CD4-positive, alpha-beta T cell treated with Interleukin-21 for 1 hour (primary cell): ENCODE results near the gene NTPCR.

Source experiments
- DNase-seq: peaks from one replicate; pipeline ENCODE4 v3.0.0-alpha.2; 2020

Gene NTPCR

GRCh38 chr1:232965124-232965911 is 14.9 kb downstream of the NTPCR start:
- DNase-seq: no peak

- DNase-seq: no peak
Measured at GRCh38 chr1:232965912-232966217, 15.5 kb downstream of the NTPCR start.

- DNase-seq: no peak
Measured at GRCh38 chr1:232966663-232967062, 16.3 kb downstream of the NTPCR start.

- DNase-seq: no peak
Measured at GRCh38 chr1:232968391-232968790, 18.0 kb downstream of the NTPCR start.

- DNase-seq: no peak
Measured at GRCh38 chr1:232968965-232969364, 18.6 kb downstream of the NTPCR start.

- no peak for DNase-seq
Measured at GRCh38 chr1:232969799-232970198, 19.4 kb downstream of the NTPCR start.

GRCh38 chr1:232970508-232970907 is 20.1 kb downstream of the NTPCR start:
- no peak for DNase-seq

GRCh38 chr1:232973652-232974611 is 23.5 kb downstream of the NTPCR start:
- DNase-seq: no peak

- DNase-seq: no peak
Measured at GRCh38 chr1:232974971-232975370, 24.6 kb downstream of the NTPCR start.

- peak; percentile 26 for DNase-seq
Measured at GRCh38 chr1:232978091-232978634, 27.8 kb downstream of the NTPCR start.

GRCh38 chr1:232978815-232979214 is 28.4 kb downstream of the NTPCR start:
- DNase-seq: no peak

- DNase-seq: no peak
Measured at GRCh38 chr1:232979558-232979957, 29.1 kb downstream of the NTPCR start.

GRCh38 chr1:232980355-232980978 is 30.1 kb downstream of the NTPCR start:
- DNase-seq: no peak

- no peak for DNase-seq
Measured at GRCh38 chr1:232980986-232981560, 30.7 kb downstream of the NTPCR start.

- DNase-seq: no peak
Measured at GRCh38 chr1:232982238-232982944, 32.0 kb downstream of the NTPCR start.

GRCh38 chr1:232983375-232983774 is 33.0 kb downstream of the NTPCR start:
- no peak for DNase-seq

- no peak for DNase-seq
Measured at GRCh38 chr1:232983817-232984567, 33.6 kb downstream of the NTPCR start.

GRCh38 chr1:232984577-232985425 is 34.4 kb downstream of the NTPCR start:
- DNase-seq: no peak

GRCh38 chr1:232985882-232986526 is 35.6 kb downstream of the NTPCR start:
- no peak for DNase-seq

GRCh38 chr1:232986527-232986922 is 36.1 kb downstream of the NTPCR start:
- no peak for DNase-seq
